Pancreas (tissue), 10 donors: Measurements from ENCODE around the gene HSPA12A. TPM values are rescaled to one million over a fixed set of nuclear protein-coding genes. Genes with fewer than 3 reads are reported as not detected.

ENCODE experiments used
- ATAC-seq, 4 donors: fragments of 200-7000 bp; cut with Tn5 transposase; one replicate each; pipeline versions ENCODE4 v1.8.0 to v1.9.1; 2020; ENCODE audit warnings: mild to moderate bottlenecking in 4 of 4, moderate library complexity in 4 of 4
- DNase-seq, 6 donors: peaks; one replicate each; pipeline ENCODE4 v3.0.0-alpha.2; 2020
- FAIRE-seq: peaks from 2 replicates; lab custom pipeline; 2012; peaks lifted over from hg19 to GRCh38; lab: Jason Lieb, UNC
- H3K27ac ChIP-seq, 4 donors: fragments of 200-600 bp; sonication (generic); 1 replicate in 3 of 4; 2 replicates in 1 of 4; pipeline versions ENCODE4 v1.5.0 to v1.8.0; 2020
- H3K27me3 ChIP-seq, 4 donors: fragments of 200-600 bp; one replicate each; pipeline ENCODE4 v1.8.0; 2021
- H3K36me3 ChIP-seq, 3 donors: fragments of 200-600 bp; sonication (generic) in 1 of 3; one replicate each; pipeline versions ENCODE4 v1.5.0 to v1.8.0; 2020 to 2021
- H3K4me1 ChIP-seq, 3 donors: fragments of 200-600 bp; one replicate each; pipeline ENCODE4 v1.8.0; 2021
- H3K4me3 ChIP-seq, 4 donors: fragments of 200-600 bp; sonication (generic) in 2 of 4; one replicate each; pipeline versions ENCODE4 v1.5.0 to v1.8.0; 2020 to 2021
- H3K9me3 ChIP-seq, 4 donors: fragments of 200-600 bp; one replicate each; pipeline ENCODE4 v1.8.0; 2021
- CTCF ChIP-seq, 4 donors: fragments of 200-600 bp; sonication (generic) in 3 of 4; IDR thresholded peaks; one replicate each; pipeline versions ENCODE4 v1.5.0 to v1.8.0; 2021; ENCODE audit warnings: antibody characterized with exemption in 4 of 4
- WGBS, 2 donors: extraction: QIAGEN DNeasy Blood & Tissue Kit; methylation state at CpG; one replicate each; pipeline ENCODE4 v1.1.7; 2013; 5-methylcytosine and 5-hydroxymethylcytosine counted together
- intact Hi-C, 3 donors: fragments of 100-400 bp; cut with DNase I; formaldehyde crosslinking; loops; one replicate each; pipeline versions ENCODE4 v1.11.1 to v1.14.2; 2022
- polyA plus RNA-seq, 2 donors: library from polyadenylated mRNA; stranded (reverse); fragments of 200-250 nt; gene quantifications; one replicate each; pipeline ENCODE4 v1.2.3, GENCODE V29; 2013
- total RNA-seq, 6 donors: library from RNA; stranded (reverse); fragmentation: NEBNext Ultra II Directional in 4 of 6; extraction: Animal tissue kit (Norgen Biotek cat#: 25700) in 4 of 6; gene quantifications; one replicate each; pipeline versions ENCODE4 v1.2.1 to v1.2.4, GENCODE V29; 2021 to 2023
- donor health status: healthy with polysubstance abuse.
- donor health status: DM: no; HTN: no; CAD: no; lungs with moderate emphysema.
- donor health status: DM: no; HTN: no; CAD: no.
- donor health status: control.
- donor health status: control.
- donor health status: Bipolar disorder and iron deficiency.
- donor health status: DM: yes; HTN: yes; CAD: no.
- donor health status: DM: no; HTN: no; CAD: no.
- donor health status: DM: no; HTN: no; CAD: no.
- donor health status: DM: yes; HTN: yes; CAD: no.

The HSPA12A gene
- total and polyA plus RNA-seq, 8 donors: 2.7 to 8.2 (median 4.0) TPM

- FAIRE-seq: no peak
- no peak overlapping the region for H3K27ac ChIP-seq
- peak in 3 of 6 donors; percentile 35 to 73 (median 53) for DNase-seq
- no peaks in the 10 kb centered on the region for H3K9me3 ChIP-seq
- no peaks in the 10 kb centered on the region for H3K27me3 ChIP-seq
- H3K4me1 ChIP-seq: no peaks in the 10 kb centered on the region
- 43 to 49% methylated on average over 13 of the region's 13 CpGs for WGBS, 2 donors
- intact Hi-C loops: no loop called here
- no peak overlapping the region for H3K4me3 ChIP-seq
- peak in 3 of 4 donors; percentile 2 to 14 (median 5) for ATAC-seq
- no peaks in the 10 kb centered on the region for H3K36me3 ChIP-seq
- no peak for TF ChIP-seq CTCF (IDR thresholded peaks at IDR 0.05)
Observed at GRCh38 chr10:116665541-116666125, 76.7 kb downstream of the HSPA12A start.

GRCh38 chr10:116664631-116665030, 77.7 kb downstream of the HSPA12A start:
- H3K9me3 ChIP-seq: no peaks in the 10 kb centered on the region
- FAIRE-seq (no peak), ATAC-seq (peak in 2 of 4 donors; percentile 1 to 3), DNase-seq (peak in 4 of 6 donors; percentile 53 to 75 (median 64))
- peak overlapping the region in 2 of 4 donors; percentile 10 to 41 for H3K27ac ChIP-seq
- H3K4me1 ChIP-seq: no peaks in the 10 kb centered on the region
- no peak for TF ChIP-seq CTCF (IDR thresholded peaks at IDR 0.05)
- 22 to 28% methylated on average over 5 of the region's 5 CpGs for WGBS, 2 donors
- intact Hi-C loops: no loop called here
- H3K27me3 ChIP-seq: no peaks in the 10 kb centered on the region
- no peak overlapping the region for H3K4me3 ChIP-seq
- no peaks in the 10 kb centered on the region for H3K36me3 ChIP-seq

- FAIRE-seq: no peak
- intact Hi-C loops: no loop called here
- no peaks in the 10 kb centered on the region for H3K36me3 ChIP-seq
- no peak overlapping the region for H3K4me3 ChIP-seq
- 57 to 62% methylated on average over 7 of the region's 7 CpGs for WGBS, 2 donors
- no peaks in the 10 kb centered on the region for H3K9me3 ChIP-seq
- peak in 1 of 4 donors; percentile 0 for ATAC-seq
- peak in 4 of 6 donors; percentile 52 to 82 (median 68) for DNase-seq
- H3K4me1 ChIP-seq: no peaks in the 10 kb centered on the region
- H3K27me3 ChIP-seq: no peaks in the 10 kb centered on the region
- H3K27ac ChIP-seq: peak overlapping the region in 1 of 4 donors; percentile 60
- TF ChIP-seq CTCF (IDR thresholded peaks at IDR 0.05): no peak
Observed at GRCh38 chr10:116663342-116663741, 79.0 kb downstream of the HSPA12A start.

- H3K4me3 ChIP-seq: no peak overlapping the region
- peak in 1 of 4 donors; percentile 2 for ATAC-seq
- TF ChIP-seq CTCF (IDR thresholded peaks at IDR 0.05): no peak
- no peaks in the 10 kb centered on the region for H3K9me3 ChIP-seq
- peak overlapping the region in 3 of 4 donors; percentile 13 to 69 (median 22) for H3K27ac ChIP-seq
- intact Hi-C loops: no loop called here
- no peaks in the 10 kb centered on the region for H3K27me3 ChIP-seq
- H3K4me1 ChIP-seq: no peaks in the 10 kb centered on the region
- H3K36me3 ChIP-seq: no peaks in the 10 kb centered on the region
- DNase-seq: peak in 2 of 6 donors; percentile 55 to 59
- 14 to 15% methylated on average over 5 of the region's 5 CpGs for WGBS, 2 donors
- FAIRE-seq: no peak
Observed at GRCh38 chr10:116660860-116661259, 81.5 kb downstream of the HSPA12A start.

- Histone ChIP-seq H3K36me3 (no peaks in the 10 kb centered on the region), H3K4me1 (peaks cover 0 to 4% (median 0%) of the 10 kb centered on the region in 3 donors), H3K9me3 (no peaks in the 10 kb centered on the region), H3K27me3 (no peaks in the 10 kb centered on the region), H3K4me3 (no peak overlapping the region), H3K27ac (peak overlapping the region in 2 of 4 donors; percentile 22 to 69)
- TF ChIP-seq CTCF (IDR thresholded peaks at IDR 0.05): no peak
- intact Hi-C loops: no loop called here
- DNase-seq (peak in 2 of 6 donors; percentile 54 to 61), ATAC-seq (peak; percentile 1 to 8 (median 4)), FAIRE-seq (no peak)
- 33 to 38% methylated on average over 10 of the region's 10 CpGs for WGBS, 2 donors
Observed at GRCh38 chr10:116659049-116659670, 83.2 kb downstream of the HSPA12A start.
